MM.1S (cell line): ENCODE data around the gene UNC5CL.

Experiments
- CTCF ChIP-seq: fragments of 300-600 bp; sonication (generic); IDR thresholded peaks from 2 replicates; pipeline ENCODE4 v1.5.1; 2016; ENCODE audit warnings: antibody characterized with exemption, low read length, mixed read lengths
- EZH2 ChIP-seq: fragments of 300-600 bp; sonication (generic); optimal IDR thresholded peaks from 2 replicates; pipeline ENCODE3; 2017; ENCODE audit warnings: low read depth, mild to moderate bottlenecking, antibody characterized with exemption, low read length, mixed read lengths
- EZH2phosphoT487 ChIP-seq: fragments of 300-600 bp; sonication (generic); IDR thresholded peaks from 2 replicates; pipeline ENCODE4 v1.6.1; 2018; ENCODE audit warnings: antibody characterized with exemption, low read length

- TF ChIP-seq EZH2phosphoT487 = no peak
- TF ChIP-seq CTCF = no peak
- no peak for TF ChIP-seq EZH2
Measured at GRCh38 chr6:40996591-40997233, 42.3 kb downstream of the UNC5CL start.
